Measurements from ENCODE around the gene PARD3B.
A peak's percentile ranks its signal among the peaks of the same experiment; 100 is the strongest.

PARD3B gene

GRCh38 chr2:204517154-204517553 is 28.1 kb upstream of the PARD3B start:
- no peak for TF ChIP-seq POLR2A (IDR thresholded peaks at IDR 0.05; ENCODE audit: low read depth, low read length)
- DNase-seq (ENCODE audit: insufficient read length, low spot score), result no peak
- FAIRE-seq, result no peak

GRCh38 chr2:204529795-204530463 is 15.3 kb upstream of the PARD3B start:
- no peak for FAIRE-seq
- no peak for DNase-seq (ENCODE audit: insufficient read length, low spot score)
- no peak for TF ChIP-seq POLR2A (IDR thresholded peaks at IDR 0.05; ENCODE audit: low read depth, low read length)

DNA sequence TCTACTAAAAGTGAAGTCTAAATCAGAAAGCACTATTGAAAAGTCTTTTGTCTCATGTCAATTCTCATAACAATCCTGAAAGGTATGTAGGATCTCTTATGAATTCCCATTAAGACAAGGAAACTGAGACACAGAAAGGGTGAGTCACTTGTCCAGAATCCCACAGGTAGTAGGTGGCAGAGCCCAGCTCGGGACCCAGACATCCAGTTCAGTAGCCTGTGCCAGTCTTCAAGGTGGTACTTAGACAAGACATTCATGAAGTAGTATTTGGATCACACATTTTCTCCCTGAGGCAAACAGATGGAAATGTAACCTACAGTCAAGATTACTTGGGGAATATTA is 14.8 kb upstream of the PARD3B start:
- DNase-seq (ENCODE audit: insufficient read length, low spot score) (no peak), FAIRE-seq (no peak)
- no peak for TF ChIP-seq POLR2A (IDR thresholded peaks at IDR 0.05; ENCODE audit: low read depth, low read length)

GRCh38 chr2:204533629-204534370 is 11.5 kb upstream of the PARD3B start:
- FAIRE-seq (no peak), DNase-seq (ENCODE audit: insufficient read length, low spot score) (no peak)
- TF ChIP-seq POLR2A (IDR thresholded peaks at IDR 0.05; ENCODE audit: low read depth, low read length), result no peak

DNA sequence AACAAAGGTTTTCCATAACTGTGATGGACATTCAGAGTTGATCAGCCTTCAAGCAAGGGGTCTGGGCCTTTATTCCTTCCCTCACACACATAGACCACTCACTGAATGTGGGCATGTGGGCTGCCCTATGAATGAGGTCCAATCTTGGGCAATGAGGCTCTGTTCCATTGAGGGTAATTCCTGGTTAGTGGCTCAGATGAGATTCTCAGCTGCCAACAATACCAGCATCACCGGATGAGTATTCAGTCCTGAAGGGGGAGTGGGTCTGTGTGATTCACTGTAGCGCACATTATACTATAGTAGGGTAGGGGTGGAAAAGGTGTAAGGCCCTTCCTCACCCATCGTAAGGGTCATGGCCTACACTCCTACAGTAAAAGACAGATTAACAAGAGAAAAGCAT is 9.9 kb upstream of the PARD3B start:
- FAIRE-seq (no peak), DNase-seq (ENCODE audit: insufficient read length, low spot score) (no peak)
- no peak for TF ChIP-seq POLR2A (IDR thresholded peaks at IDR 0.05; ENCODE audit: low read depth, low read length)

- no peak for FAIRE-seq
- TF ChIP-seq POLR2A (IDR thresholded peaks at IDR 0.05; ENCODE audit: low read depth, low read length), result no peak
Observed at GRCh38 chr2:204535764-204536163, 9.5 kb upstream of the PARD3B start.

GRCh38 chr2:204538182-204539018 is 6.9 kb upstream of the PARD3B start:
- TF ChIP-seq POLR2A (IDR thresholded peaks at IDR 0.05; ENCODE audit: low read depth, low read length), result no peak
- FAIRE-seq (no peak), DNase-seq (ENCODE audit: insufficient read length, low spot score) (no peak)

More at GRCh38 chr2:204535764-204536163, 9.5 kb upstream of the PARD3B start:
- DNase-seq (ENCODE audit: insufficient read length, low spot score), result no peak

GRCh38 chr2:204539019-204539385 is 6.3 kb upstream of the PARD3B start:
- no peak for DNase-seq (ENCODE audit: insufficient read length, low spot score)
- no peak for FAIRE-seq
- no peak for TF ChIP-seq POLR2A (IDR thresholded peaks at IDR 0.05; ENCODE audit: low read depth, low read length)

GRCh38 chr2:204541637-204542036 is 3.6 kb upstream of the PARD3B start:
- no peak for FAIRE-seq
- DNase-seq (ENCODE audit: insufficient read length, low spot score), result no peak

GRCh38 chr2:204542982-204543608 is 2.2 kb upstream of the PARD3B start:
- no peak for DNase-seq (ENCODE audit: insufficient read length, low spot score)
- TF ChIP-seq POLR2A (IDR thresholded peaks at IDR 0.05; ENCODE audit: low read depth, low read length), result no peak
- FAIRE-seq, result no peak

More at GRCh38 chr2:204541637-204542036, 3.6 kb upstream of the PARD3B start:
- no peak for TF ChIP-seq POLR2A (IDR thresholded peaks at IDR 0.05; ENCODE audit: low read depth, low read length)

GRCh38 chr2:204545861-204546735 is 823 bp downstream of the PARD3B start:
- no peak for TF ChIP-seq POLR2A (IDR thresholded peaks at IDR 0.05; ENCODE audit: low read depth, low read length)
- DNase-seq (ENCODE audit: insufficient read length, low spot score) (no peak), FAIRE-seq (no peak)

GRCh38 chr2:204550751-204551511 is 5.7 kb downstream of the PARD3B start:
- TF ChIP-seq POLR2A (IDR thresholded peaks at IDR 0.05; ENCODE audit: low read depth, low read length), result no peak
- FAIRE-seq, result peak; percentile 57
- no peak for DNase-seq (ENCODE audit: insufficient read length, low spot score)
